EL (cell line): ENCODE measurements around the gene MAB21L2.
"Not testable (repeated sequence)": the region's sequence is repeated elsewhere in the genome, so short reads cannot be mapped to it uniquely, and the experiment has no call there.

Source experiments
- DNase-seq: peaks from one replicate; pipeline ENCODE4 v3.0.0-alpha.2; 2016

Gene MAB21L2

DNA sequence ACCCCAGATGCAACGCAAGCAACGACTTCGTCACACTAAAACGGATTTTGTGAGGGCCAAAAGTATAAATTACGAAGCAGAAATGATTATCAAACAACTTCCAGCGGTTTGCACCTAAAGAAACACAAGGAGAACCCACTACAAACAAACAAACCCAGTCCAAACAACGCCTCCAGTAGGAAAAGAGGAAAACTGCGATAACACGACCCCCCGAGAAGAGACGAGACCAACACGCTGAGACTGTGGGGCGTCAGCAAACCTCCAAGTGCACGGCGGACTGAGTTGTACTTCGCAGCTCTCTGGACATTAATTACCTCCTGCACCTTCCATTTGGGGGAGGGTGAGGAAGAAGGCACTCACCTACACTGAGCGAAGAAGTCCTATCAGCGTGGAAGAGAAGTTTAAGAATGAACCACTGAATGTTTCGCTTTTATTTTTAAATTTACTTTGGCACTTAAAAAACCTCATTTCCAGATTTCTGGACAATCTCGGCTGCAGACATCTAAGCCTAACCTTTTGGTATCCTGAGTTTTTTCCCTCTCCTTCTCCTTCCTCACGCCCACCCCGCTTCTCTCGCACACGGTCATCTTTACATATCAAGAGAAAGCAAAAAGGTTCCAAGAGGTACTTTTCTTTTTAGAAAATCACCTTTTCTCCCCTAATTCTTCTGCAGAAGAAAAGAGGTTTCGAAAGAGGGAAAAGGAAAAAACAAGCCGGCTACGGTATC, at the start of gene MAB21L2:
MAB21L2 (plus strand) TSS at position 6 of the 727 bp plus-strand sequence. CDS start 879 bp downstream, outside the sequence.
- no peak for DNase-seq

DNA sequence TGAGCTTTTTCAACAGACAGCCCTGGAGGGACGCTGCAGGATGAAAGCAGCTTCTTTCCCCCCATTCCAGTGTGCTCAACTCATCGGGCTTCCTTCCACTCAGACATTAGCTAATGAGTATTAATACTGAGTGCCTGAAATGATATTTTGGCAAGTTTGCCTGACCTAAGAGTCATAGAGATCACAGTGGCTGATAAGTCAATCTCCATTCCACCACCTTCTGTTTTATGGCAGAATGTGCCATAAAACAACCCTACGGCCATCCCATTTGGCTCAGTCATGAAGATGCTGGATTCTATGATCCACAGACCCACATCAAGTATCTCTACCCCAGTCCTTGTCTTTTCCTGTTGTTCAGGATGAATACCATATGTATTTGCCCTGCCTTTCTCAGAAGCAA, 48.3 kb upstream of the MAB21L2 start:
- DNase-seq, result peak; percentile 3

DNA sequence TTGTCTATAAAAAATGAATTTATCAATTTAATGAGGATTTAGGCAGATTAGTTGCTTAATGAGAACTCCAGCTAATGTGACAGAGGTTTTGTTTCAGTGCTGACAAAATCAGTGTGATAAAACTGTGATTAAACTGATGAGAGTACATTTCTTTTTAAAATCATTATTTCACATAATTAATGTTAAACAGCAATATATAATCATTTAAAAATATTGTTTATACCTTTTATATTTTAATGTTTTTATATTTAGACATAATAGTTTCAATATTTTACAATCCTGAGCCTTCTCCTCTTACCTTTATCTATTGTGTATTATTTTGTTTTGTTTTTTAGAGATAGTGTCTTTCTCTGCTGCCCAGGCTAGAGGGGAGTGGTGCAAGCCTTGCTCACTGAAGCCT, 47.1 kb upstream of the MAB21L2 start:
- DNase-seq, result no peak

DNA sequence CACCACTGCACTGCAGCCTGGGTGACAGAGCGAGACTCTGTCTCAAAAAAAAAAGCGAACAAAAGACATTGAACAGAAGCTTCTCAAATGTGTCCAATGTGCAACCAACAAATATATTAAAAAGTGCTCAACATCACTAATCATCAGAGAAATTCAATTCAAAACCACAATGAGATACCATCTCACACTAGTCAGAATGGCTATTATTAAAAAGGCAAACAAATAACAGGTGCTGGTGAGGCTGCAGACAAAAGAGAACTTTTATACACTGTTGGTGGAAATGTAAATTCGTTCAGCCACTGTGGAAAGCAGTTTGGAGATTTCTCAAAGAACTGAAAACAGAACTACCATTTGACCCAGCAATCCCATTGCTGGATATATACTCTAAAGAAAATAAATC, 44.0 kb upstream of the MAB21L2 start:
- DNase-seq, result not testable (repeated sequence)

DNA sequence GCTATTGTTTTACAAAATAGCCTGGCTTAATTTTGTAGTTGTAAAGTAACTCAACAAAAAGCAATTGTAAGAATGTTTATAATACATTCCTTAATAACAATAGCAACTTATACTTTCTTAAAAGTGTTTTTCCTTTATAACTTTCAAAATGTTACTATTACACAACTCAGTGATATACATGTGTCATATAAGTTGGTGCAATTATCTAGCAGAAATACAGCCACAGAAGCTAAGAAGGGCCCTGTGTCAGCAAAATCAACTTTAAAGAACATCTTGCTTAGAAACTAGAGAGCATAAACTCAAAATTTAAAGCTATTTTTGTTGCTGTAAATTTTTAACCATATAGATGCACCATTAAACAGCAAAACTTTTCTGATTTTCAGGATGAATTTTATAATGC, 41.4 kb upstream of the MAB21L2 start:
- no peak for DNase-seq

DNA sequence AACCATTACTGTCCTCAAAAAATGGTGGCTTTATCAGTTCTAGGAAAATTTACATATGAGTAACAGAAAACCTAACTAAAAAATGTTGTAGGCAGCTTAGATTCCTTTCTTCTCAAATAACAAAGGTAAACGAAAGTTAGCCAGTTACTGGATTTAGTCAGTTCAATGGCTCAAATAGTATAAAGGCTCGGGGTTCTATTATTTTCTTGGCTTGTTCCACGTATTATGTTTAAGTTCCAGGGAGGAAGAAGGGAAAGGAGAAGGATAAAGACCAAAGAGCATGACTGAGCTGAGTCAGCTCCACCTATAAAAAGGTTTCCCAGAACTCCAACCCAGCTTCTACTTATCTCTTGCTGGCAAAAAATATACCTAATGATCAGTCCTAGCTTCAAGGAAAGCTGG, 41.0 kb upstream of the MAB21L2 start:
- DNase-seq, result no peak

DNA sequence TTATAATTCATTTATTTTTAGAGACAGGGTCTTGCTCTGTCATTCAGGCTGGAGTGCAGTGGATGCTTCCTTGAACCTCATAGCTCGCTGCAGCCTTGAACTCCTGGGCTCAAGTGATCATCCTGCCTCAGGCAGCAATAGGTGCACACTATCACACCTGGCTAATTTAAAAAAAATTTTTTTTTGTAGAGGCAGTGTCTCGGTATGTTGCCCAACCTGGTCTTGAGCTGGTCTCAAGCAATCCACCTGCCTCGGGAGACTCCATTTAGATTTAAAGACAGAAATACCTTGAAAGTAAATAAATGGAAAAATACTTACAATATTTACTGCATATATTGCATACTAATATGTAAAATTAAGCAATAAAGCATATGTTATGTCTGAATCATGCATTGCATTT, 40.3 kb upstream of the MAB21L2 start:
- DNase-seq, result no peak

DNA sequence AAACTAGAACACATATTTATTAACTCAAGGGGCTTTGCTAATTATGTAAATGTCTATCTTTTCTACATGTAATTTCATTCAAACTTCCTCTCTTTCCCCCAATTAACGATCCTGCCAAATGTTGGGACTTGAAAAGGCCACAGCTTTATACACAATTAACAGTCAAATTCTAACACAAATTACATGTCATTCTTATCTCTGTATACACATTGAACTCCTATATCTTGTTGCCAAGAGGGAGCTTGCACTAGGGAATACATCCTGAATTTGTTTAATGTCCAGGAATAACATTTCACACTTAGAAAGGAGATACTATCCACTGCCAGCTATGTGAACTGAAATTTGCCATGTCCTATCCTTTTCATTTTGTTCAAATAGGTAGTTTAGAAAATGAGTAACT, 38.9 kb upstream of the MAB21L2 start:
- DNase-seq, result no peak

DNA sequence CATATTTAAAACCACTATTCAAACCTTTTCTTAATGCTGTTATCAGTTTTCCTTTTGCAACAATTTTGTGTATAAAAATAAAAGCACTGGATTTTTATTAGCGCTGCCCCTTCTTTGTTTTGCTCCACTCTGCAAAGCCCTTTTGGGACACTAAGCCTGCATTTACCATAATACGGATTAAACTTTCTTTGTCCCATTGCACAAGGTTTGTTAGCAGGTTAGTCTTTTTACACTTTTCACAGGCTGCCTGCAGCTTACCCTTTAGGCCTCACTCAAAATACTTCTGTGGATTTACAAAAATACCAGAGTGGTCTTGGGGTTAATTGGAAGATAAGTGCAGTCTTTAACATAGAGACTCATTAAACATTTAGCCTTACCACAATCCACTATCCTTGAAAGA, 35.7 kb upstream of the MAB21L2 start:
- no peak for DNase-seq

DNA sequence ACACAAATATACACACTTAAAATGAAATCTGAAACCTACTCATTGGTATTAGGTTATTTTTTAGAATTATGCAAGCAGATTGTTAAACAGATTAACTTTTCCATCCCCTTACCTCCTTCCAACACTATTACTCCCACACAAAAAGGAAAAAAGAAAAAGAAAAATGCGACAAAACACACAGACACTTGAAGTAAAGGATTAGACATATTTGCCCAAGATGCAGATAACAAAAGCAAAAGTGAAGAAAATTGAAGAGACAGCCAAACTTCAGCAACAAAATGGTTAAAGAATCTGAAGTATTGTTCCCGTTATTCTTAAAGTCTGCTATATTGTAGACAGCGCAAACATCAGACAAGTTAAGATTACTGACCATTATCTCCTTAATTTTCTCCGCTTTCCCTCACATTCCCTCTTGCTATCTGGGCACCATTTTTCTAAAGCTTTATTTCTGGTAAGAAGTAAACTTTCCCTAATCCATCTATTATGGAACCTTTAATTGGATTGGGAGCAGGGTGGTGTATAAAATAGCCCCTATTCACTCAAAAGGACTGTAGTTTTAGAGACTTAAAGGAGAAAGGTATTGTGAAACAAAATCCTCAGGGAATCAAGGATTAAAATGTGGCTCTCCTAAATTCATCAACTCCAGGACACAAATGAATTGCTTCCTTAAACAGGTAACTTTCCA, 34.7 kb upstream of the MAB21L2 start:
- DNase-seq, result no peak

DNA sequence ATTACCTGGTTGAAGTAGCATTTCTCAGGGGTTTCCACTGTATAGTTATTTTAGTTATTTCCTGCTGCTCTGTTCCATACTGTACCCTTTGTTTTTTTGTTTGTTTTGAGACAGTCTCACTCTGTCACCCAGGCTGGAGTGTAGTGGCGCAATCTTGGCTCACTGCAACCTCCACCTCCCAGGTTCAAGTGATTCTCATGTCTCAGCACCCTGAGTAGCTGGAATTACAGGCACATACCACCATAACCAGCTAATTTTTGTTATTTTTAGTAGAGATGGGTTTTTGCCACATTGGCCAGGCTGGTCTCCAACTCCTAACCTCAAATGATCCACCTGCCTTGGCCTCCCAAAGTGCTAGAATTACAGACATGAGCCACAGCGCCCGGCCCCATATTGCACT, 24.1 kb upstream of the MAB21L2 start:
- not testable (repeated sequence) for DNase-seq

DNA sequence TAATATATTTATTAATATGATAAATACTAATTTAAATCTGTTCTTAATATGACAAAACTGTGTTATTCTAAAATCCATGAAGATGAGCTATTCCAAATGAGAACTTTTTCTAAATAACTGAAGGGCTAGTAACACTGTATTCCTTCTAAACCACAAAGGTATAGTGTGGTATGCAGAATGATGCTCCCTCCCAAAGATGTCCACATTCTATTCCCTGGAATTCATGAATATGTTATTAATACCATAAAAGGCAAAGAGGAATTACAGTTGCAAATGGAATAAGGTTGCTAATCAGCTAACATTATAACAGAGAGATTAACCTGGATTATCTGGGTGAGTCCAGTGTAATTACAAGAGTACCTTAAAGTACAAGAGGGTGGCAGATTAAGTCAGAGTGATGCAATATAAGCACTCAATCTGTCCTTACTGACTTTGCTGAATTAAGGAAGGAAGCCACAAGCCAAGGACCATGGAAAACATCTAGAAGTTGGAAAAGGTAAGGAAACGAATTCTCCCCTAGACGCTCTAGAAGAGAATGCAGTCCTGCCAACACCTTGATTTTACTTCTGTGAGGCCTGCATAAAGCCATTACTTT, 20.7 kb upstream of the MAB21L2 start:
- no peak for DNase-seq

DNA sequence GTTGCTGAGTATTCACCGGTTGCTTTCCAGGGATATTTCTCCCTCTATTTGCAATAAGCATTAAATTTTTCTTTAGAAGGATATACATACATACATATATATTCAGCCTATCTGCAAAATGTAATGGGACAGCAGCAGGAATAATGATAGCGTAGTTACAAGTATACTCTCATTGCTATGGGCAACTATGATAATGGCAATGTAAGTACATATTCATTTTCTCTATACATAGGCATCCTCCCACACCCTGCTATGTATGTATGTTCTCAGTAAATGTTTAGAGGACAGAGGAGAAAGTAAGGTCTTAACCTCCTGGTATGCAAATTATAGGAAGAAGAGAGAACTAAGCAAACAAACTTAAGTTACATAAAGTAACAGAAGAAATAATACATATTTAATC, 19.7 kb upstream of the MAB21L2 start:
- DNase-seq, result no peak

DNA sequence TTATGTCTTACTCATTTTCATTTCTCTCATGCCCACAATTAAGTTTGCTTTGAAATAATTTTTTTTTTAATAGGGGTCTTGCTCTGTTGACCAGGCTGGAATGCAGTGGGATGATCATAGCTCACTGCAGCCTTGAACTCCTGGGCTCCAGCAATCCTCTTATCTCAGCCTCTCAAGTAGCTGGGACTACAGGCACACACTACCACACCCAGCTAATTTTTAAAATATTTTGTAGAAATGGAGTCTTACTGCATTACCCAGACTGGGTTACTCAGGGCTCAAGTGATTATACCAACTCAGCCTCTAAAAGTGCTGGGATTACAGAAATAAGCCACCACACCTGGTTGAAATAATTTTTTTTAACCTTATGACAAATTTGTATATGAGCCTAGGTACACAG, 19.2 kb upstream of the MAB21L2 start:
- DNase-seq, result no peak

DNA sequence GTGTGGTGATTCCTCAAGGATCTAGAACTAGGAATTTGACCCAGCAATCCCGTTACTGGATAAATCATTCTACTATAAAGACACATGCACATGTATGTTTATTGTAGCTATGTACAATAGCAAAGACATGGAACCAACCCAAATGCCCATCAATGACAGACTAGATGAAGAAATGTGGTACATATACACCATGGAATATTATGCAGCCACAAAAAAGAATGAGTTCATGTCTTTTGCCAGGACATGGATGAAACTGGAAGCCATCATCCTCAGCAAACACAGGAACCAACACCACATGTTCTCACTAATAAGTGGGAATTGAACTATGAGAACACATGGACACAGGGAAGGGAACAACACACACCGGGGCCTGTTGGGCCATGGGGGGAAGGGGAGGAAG, 17.0 kb upstream of the MAB21L2 start:
- DNase-seq, result not testable (repeated sequence)

DNA sequence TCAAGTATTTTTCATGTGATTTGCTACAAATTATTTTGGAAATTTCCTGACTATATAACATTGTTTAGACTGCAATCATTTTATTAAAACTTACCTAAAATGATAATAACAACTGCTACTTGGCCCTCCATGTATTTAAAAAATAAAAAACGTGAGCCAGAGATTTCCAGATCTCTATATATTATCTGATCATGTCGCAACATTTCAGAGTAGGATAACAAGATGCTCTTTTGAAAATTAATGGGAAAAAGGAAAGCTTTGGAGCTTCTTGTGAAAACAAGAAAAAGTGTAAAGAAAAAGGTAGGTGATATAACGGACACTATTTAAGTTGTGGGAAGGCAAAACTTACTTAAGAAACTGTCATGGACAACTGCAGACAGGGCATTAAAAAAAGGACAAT, 14.9 kb upstream of the MAB21L2 start:
- no peak for DNase-seq

DNA sequence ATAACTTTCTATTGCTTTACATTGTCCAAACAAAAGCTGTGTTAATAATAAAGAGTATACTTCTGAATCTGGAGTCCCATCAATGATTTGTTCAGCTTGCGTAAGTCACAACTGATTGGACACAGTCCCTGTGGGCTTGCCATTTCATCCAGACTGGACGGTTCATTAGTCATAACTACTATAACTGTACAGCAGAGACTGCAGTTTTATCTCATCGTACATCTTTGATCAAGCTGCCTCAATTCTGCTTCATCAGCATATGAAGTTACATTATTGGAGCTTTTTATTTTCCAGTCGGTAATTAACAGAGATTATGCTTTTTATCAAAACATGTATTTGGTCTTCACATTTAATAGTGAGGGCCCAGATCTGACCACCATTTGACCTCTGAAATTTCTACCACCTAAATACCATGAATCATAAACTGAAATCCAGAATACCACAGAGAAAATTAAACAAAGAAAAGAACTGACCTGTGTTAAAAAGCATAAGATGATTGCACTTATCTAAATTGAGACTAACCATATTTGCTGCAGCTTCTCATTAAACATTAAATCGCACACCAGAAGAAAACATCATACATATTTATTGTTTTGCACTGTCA, 12.5 kb upstream of the MAB21L2 start:
- DNase-seq, result peak; percentile 45

DNA sequence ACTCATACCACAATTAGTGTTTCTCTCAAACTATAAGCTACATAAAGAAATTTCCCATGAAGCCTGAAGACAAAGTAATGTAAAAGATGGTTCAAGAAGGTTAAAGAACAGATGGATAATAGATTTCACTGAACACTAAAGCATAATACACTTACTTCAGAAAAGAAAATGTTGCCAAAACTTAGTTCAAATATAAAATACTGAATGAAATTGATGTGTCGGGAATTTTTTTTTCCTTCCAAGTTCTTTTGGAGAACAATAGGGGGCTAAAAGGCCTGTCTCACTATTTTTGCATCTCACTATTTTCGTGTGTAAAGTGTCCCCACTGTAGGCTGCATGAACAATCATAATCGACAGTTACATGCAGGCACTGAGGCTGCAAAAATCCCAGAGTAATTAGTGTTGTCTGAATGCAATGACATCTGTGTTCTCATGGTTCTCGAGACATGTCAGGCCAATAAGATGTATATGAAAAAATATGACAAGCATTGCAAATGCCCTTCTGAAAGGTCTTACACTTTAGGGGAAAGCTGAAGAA, 11.9 kb upstream of the MAB21L2 start:
- DNase-seq, result no peak

DNA sequence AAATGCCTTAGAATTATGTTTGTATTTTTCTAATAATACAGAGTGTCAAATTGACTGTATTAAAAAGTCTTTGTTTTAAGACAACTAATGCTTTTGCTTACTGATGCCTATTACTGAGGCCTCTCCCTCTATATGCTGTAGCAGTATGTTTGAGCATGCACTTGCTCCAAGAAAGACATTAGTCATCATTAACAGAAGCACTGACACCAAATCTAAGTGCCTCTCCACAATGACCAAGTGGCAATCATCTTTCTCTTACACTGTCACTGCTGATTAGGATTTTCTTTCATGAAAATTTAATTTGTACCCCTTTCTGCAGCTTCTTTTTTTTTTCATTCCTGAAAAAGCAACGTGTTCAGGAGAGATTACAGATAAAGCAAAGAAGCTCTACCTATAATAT, 11.1 kb upstream of the MAB21L2 start:
- no peak for DNase-seq

DNA sequence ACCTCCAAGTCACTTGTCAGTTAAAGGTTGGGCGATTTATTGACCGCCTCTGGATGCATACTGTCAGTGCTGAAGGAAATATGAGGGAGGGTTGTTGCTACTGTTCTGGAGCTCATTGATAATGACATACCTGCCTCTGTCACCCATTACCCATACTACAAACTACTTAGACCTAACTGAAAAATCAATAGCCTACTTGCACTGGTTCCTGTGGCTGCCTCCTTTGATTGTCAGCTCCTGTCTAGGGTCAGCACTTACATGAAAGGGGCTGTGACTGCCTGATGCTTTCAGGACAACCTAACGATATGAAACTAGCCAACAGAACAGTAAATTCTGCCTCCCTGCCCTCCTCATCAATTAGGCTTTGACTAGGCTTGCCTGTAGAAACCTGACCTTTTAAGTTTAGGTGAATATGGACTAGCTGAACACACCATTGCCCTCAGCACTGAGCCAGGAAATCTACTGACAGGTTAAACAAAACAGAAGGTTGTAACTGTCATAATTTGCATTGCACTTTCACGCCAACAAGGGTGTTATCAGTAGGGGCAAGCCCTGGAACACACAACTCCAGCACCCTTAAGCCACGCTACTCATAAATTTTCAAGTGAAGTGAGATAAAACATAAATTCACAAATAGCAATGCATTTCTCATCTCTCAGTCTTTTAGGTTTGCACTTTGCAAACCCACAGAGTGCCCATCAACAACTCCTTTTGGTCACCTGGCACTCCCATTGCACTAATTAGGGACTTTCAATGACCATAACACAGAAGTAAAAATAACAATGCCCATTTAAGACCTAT, 9.0 kb upstream of the MAB21L2 start:
- DNase-seq, result no peak

DNA sequence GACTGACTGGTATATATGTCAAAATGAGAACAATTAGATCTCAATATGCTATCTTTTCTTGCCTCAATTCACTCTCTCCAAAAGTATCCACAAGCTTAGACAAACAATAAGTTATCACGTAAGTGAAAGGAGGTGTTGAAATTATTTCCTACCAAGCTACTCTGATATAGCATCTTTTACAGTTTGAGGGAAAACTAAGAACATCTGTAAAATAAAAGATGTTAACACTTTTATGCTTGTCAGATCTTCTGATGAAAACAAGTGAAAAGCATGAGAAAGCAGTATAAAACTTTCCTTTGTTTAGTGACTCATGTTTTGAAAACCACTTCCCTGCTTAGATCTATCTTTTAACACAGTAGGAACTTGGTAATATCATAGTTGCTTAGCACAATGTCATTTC, 8.4 kb upstream of the MAB21L2 start:
- peak; percentile 16 for DNase-seq

DNA sequence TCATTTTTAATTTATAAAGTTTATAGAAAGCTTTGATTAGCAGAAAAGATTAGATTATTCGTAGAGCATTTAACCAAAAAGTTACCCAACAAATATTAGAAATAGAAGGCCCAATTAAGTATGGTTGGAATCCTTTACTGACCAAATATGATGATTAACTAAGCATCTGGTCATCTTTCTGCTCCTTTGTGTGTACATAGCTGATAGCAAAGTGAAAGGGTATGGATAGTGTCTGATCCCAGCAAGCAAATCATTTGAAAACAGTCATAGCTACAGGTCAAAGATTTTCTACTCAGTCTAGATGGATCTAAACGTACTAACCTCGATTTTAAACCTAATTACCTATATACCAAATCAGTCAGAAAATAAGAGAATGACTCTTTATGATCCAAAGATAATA, 7.3 kb upstream of the MAB21L2 start:
- no peak for DNase-seq

DNA sequence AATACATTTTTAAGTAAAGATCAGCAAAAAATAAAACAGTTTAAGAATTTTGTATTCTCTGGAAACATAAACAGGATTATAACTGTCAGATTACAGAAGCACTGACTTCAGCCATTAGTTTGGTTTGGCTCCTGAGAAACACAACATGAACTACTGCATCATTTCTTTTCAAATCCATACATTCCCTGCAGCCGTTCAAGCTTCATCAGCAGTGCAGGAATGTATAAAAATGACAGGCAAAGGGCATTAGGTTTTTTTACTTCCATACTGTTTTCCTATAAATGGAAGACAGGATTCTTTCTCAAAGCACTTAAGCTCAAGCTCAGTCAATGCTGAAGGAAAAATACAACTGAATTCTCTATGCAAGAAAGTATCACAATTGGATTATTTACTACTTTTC, 4.2 kb upstream of the MAB21L2 start:
- no peak for DNase-seq
